ENCODE results near the gene P2RX1.

P2RX1 gene

GRCh38 chr17:3905017-3905520, 11.2 kb downstream of the P2RX1 start:
- no peak for DNase-seq (ENCODE audit: low spot score)

GRCh38 chr17:3904501-3904900, 11.8 kb downstream of the P2RX1 start:
- DNase-seq (ENCODE audit: low spot score): no peak

GRCh38 chr17:3903881-3904290, 12.4 kb downstream of the P2RX1 start:
- DNase-seq (ENCODE audit: low spot score): no peak

- no peak for DNase-seq (ENCODE audit: low spot score)
Observed at GRCh38 chr17:3903051-3903825, 13.0 kb downstream of the P2RX1 start.

- DNase-seq (ENCODE audit: low spot score): no peak
Observed at GRCh38 chr17:3900646-3901045, 15.6 kb downstream of the P2RX1 start.

GRCh38 chr17:3897731-3898130, 18.5 kb downstream of the P2RX1 start:
- DNase-seq (ENCODE audit: low spot score): no peak

GRCh38 chr17:3896968-3897235, 19.4 kb downstream of the P2RX1 start:
- DNase-seq (ENCODE audit: low spot score): no peak

GRCh38 chr17:3896108-3896967, 19.9 kb downstream of the P2RX1 start:
- DNase-seq (ENCODE audit: low spot score): no peak

- no peak for DNase-seq (ENCODE audit: low spot score)
Observed at GRCh38 chr17:3895354-3895753, 20.9 kb downstream of the P2RX1 start.

GRCh38 chr17:3894911-3895343, 21.3 kb downstream of the P2RX1 start:
- DNase-seq (ENCODE audit: low spot score): no peak

- no peak for DNase-seq (ENCODE audit: low spot score)
Observed at GRCh38 chr17:3894188-3894587, 22.1 kb downstream of the P2RX1 start.

GRCh38 chr17:3893720-3894116, 22.5 kb downstream of the P2RX1 start:
- no peak for DNase-seq (ENCODE audit: low spot score)

GRCh38 chr17:3893003-3893719, 23.1 kb downstream of the P2RX1 start, which contains the start of gene CAMKK1:
Gene CAMKK1 (minus strand): TSS chr17:3893053. CDS start chr17:3885687, 7,366 bp downstream.
- peak; percentile 75 for DNase-seq (ENCODE audit: low spot score)

- DNase-seq (ENCODE audit: low spot score): peak; percentile 45
Observed at GRCh38 chr17:3892095-3892998, 23.9 kb downstream of the P2RX1 start.

- no peak for DNase-seq (ENCODE audit: low spot score)
Observed at GRCh38 chr17:3891626-3892094, 24.6 kb downstream of the P2RX1 start.

- DNase-seq (ENCODE audit: low spot score): no peak
Observed at GRCh38 chr17:3890878-3891219, 25.4 kb downstream of the P2RX1 start.

GRCh38 chr17:3890082-3890877, 26.0 kb downstream of the P2RX1 start:
- DNase-seq (ENCODE audit: low spot score): no peak

GRCh38 chr17:3889325-3890012, 26.8 kb downstream of the P2RX1 start:
- DNase-seq (ENCODE audit: low spot score): no peak

GRCh38 chr17:3888343-3889171, 27.7 kb downstream of the P2RX1 start:
- DNase-seq (ENCODE audit: low spot score): no peak
